GM12878 (cell line): ENCODE measurements around the gene FRAS1.

Experiments used
- BCL11A ChIP-seq: IDR thresholded peaks from 2 replicates; pipeline ENCODE4 v1.6.1; 2011; ENCODE audit warnings: low read depth, low read length
- CBX5 ChIP-seq: sonication (generic); IDR thresholded peaks from 2 replicates; pipeline ENCODE4 v1.6.1; 2016; ENCODE audit warnings: low read depth, moderate library complexity, mild to moderate bottlenecking, inconsistent platforms
- ETV6 ChIP-seq, 2 experiments: fragments of 450-650 bp in 1 of 2; IDR thresholded peaks in 1 of 2; conservative IDR thresholded peaks in 1 of 2; 2 replicates each; pipeline ENCODE4 v1.6.1; 2014; ENCODE audit warnings: antibody characterized with exemption in 1 of 2, borderline replicate concordance in 1 of 2, low read depth in 1 of 2, mild to moderate bottlenecking in 1 of 2, moderate library complexity in 1 of 2
- PAX5 ChIP-seq: IDR thresholded peaks from 2 replicates; pipeline ENCODE4 v1.6.1; 2011; ENCODE audit warnings: low read depth, low read length, borderline replicate concordance
- POLR2A ChIP-seq: IDR thresholded peaks from 2 replicates; pipeline ENCODE4 v1.6.1; 2011; ENCODE audit warnings: low read depth, mild to moderate bottlenecking, low read length
- RCOR1 ChIP-seq: conservative IDR thresholded peaks from 2 replicates; pipeline ENCODE4 v1.6.1; 2012; ENCODE audit warnings: low read depth, low read length, improper control_type of control experiment
- TAF1 ChIP-seq: IDR thresholded peaks from 2 replicates; pipeline ENCODE4 v1.6.1; 2011; ENCODE audit warnings: mild to moderate bottlenecking, low read depth, low read length, borderline replicate concordance
- ZNF384 ChIP-seq: IDR thresholded peaks from 2 replicates; pipeline ENCODE4 v1.6.1; 2012; ENCODE audit warnings: low read depth, mild to moderate bottlenecking, low read length, improper control_type of control experiment, borderline replicate concordance
- ZNF622 ChIP-seq: fragments of 450-650 bp; IDR thresholded peaks from 2 replicates; pipeline ENCODE4 v1.6.1; 2017; ENCODE audit warnings: mild to moderate bottlenecking, inconsistent platforms
- TF ChIP-seq, protein P1 (sequence below), 3 experiments: IDR thresholded peaks in 2 of 3; conservative IDR thresholded peaks in 1 of 3; 2 replicates each; pipeline ENCODE4 v1.5.1; 2011; ENCODE audit warnings: low read depth in 3 of 3, low read length in 3 of 3, mild to moderate bottlenecking in 3 of 3, control low read depth in 2 of 3, moderate library complexity in 2 of 3, inconsistent platforms in 1 of 3, mixed read lengths in 1 of 3; ENCODE audit not compliant: control insufficient read depth in 2 of 3, insufficient read depth in 1 of 3; ENCODE audit errors: extremely low read depth in 1 of 3

DNA sequence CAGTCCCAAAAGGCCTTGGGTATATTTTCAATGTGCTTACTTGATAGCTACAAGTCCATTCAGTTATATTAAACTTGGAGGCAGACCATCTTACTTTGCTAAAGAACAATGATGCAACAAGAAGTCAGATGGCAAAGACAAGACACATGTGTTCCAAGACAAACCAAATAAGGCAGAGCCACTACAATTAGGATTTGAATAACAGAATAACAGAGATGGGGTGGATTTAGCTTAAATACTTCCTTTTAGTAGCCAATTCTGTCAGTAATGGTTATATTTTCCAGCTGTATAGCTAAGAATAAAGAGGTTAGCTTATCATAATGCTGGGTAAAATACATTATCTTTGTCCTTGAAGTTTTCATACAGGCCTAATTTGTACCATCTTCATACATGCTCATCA, 37.7 kb upstream of the FRAS1 start:
- TF ChIP-seq, protein P1, sequence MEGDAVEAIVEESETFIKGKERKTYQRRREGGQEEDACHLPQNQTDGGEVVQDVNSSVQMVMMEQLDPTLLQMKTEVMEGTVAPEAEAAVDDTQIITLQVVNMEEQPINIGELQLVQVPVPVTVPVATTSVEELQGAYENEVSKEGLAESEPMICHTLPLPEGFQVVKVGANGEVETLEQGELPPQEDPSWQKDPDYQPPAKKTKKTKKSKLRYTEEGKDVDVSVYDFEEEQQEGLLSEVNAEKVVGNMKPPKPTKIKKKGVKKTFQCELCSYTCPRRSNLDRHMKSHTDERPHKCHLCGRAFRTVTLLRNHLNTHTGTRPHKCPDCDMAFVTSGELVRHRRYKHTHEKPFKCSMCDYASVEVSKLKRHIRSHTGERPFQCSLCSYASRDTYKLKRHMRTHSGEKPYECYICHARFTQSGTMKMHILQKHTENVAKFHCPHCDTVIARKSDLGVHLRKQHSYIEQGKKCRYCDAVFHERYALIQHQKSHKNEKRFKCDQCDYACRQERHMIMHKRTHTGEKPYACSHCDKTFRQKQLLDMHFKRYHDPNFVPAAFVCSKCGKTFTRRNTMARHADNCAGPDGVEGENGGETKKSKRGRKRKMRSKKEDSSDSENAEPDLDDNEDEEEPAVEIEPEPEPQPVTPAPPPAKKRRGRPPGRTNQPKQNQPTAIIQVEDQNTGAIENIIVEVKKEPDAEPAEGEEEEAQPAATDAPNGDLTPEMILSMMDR (IDR thresholded peaks at IDR 0.05 in 2 of 3, conservative IDR thresholded peaks at IDR 0.05 in 1 of 3; ENCODE audit: control insufficient read depth in 2 of 3, extremely low read depth in 1 of 3, insufficient read depth in 1 of 3, low read depth in 3 of 3, low read length in 3 of 3) = no peak
- TF ChIP-seq ZNF622 = no peak
- no peak for TF ChIP-seq CBX5
- no peak for TF ChIP-seq PAX5
- no peak for TF ChIP-seq ETV6 (conservative IDR thresholded peaks at IDR 0.05 in 1 of 2, IDR thresholded peaks at IDR 0.05 in 1 of 2; ENCODE audit: borderline replicate concordance in 1 of 2, low read depth in 1 of 2)
- TF ChIP-seq ZNF384 = no peak
- TF ChIP-seq TAF1 = no peak
- no peak for TF ChIP-seq BCL11A
- TF ChIP-seq POLR2A = no peak
- no peak for TF ChIP-seq RCOR1
